Posterior vena cava (tissue), 2 donors: ENCODE data around the gene PPP1R2B. TPM values are rescaled to one million over a fixed set of nuclear protein-coding genes. Genes with fewer than 3 reads are reported as not detected.
"Not testable (repeated sequence)": the region's sequence is repeated elsewhere in the genome, so short reads cannot be mapped to it uniquely, and the experiment has no call there.

Experiments
- DNase-seq: peaks from one replicate; pipeline ENCODE4 v3.0.0-alpha.2; 2020; ENCODE audit warnings: low spot score
- intact Hi-C, 2 donors: fragments of 100-400 bp; cut with DNase I; formaldehyde crosslinking; loops; one replicate each; pipeline versions ENCODE4 v1.14.1 to v1.14.2; 2022 to 2023
- long read RNA-seq, 2 donors: library from polyadenylated mRNA; unstranded; transcript quantifications; one replicate each; pipeline ENCODE4 v2.0.0, GENCODE V29; 2020 to 2021
- total RNA-seq, 2 donors: library from RNA; stranded (reverse); fragmentation: NEBNext Ultra II Directional; extraction: Animal tissue kit (Norgen Biotek cat#: 25700); gene quantifications; one replicate each; pipeline ENCODE4 v1.2.1, GENCODE V29; 2021
- donor health status: DM: yes; HTN: yes; CAD: no.
- donor health status: DM: yes; HTN: yes; CAD: no.

PPP1R2B gene
- not detected for total RNA-seq
- long read RNA-seq, donor 1, result 0 reads
- long read RNA-seq, donor 2, result 0 reads

DNA sequence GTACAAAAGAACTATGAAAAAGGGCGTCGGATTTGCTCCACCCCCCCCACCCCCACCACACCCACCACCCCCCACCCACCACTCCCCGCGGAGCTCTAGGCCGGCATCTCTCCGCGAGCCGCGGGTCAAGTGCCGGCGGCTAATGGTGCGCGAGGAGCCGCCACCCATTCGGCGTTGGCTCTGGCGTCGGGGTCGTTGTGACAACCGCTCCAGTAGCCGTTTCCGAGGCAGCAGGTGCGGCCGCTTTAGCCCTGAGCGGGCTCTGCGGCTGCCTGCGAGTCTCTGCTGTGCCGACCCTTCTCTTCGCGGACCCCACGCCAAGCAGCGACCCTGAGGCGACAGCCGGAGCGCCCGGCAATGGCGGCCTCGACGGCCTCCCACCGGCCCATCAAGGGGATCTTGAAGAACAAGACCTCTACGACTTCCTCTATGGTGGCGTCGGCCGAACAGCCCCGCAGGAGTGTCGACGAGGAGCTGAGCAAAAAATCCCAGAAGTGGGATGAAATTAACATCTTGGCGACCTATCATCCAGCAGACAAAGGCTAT lies at the start of gene PPP1R2B:
Gene PPP1R2B, plus strand, starts transcription at position 90 of the 546 bp plus-strand sequence. Its CDS starts 268 bp downstream, at position 358.
- intact Hi-C loops, result no loop called here
- DNase-seq, result no peak

GRCh38 chr5:156800929-156801328 lies 49.2 kb upstream of the PPP1R2B start:
- intact Hi-C loops, result no loop called here
- DNase-seq, result no peak

GRCh38 chr5:156802501-156802900 lies 47.6 kb upstream of the PPP1R2B start:
- DNase-seq, result no peak
- intact Hi-C loops, result no loop called here

DNA sequence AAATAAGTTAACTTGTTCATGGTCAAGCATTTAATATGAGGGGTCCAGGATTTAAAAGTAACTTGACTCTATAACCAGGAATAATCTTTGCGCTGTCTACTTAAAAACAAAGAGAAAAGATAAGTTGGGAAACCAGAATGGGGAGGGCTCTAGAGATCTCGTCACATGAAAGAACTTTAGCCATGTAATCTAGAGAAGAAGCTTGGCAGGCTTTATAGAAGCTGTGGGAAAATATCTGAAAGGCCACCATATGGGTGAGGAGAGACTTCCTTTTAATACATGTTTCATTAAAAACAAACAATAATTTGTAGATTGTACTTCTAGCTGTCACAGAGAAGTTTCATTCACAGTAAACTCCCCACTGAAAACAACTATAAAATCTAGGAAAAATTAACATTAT lies 46.7 kb upstream of the PPP1R2B start:
- intact Hi-C loops, result no loop called here
- DNase-seq, result no peak

DNA sequence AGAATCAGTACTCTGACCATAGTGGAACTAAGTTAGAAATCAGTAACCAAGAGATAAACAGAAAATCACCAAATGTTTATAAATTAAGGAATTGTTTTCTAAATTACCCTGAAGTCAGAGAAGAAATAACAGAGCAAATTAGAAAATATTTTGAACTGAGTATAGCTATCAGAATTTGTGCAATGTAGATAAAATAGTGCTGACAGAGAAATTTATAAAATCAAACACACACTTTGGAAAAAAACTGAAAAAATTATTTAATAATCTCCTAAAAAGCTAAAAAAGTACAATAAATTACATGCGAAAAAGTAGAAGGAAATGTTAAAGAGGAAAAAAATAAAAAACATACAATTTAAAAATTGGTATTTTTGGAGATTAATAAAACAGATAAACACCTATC lies 37.1 kb upstream of the PPP1R2B start:
- no peak for DNase-seq
- intact Hi-C loops, result no loop called here

DNA sequence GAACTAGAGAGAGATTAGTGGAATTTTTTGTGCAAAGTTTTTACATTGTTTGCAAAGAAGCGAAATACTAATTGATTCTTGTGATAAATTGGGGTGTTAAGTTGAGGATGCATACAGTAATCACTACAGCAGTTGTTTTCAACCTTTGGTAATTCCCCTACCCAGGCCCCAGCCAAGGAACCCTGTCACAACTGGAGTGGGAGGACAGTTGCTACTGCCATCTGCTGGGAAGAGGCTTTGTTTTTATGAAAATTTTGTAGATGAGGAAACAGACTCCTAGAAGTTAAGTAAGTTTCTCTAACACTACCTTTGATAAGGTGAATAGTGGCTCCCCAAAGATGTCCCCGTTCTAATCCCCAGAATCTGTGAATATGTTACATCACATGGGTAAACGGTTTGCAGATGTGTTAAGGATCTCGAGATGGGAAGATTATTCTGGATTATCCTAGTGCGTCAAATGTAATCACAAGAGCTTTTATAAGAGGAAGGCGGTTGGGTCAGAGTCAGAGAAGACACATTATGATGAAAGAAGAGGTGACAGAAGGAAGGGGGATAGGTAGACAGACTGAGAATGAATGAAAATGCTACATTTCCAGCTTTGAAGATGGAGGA lies 34.0 kb upstream of the PPP1R2B start:
- DNase-seq, result no peak
- intact Hi-C loops, result no loop called here

GRCh38 chr5:156819537-156819936 lies 30.6 kb upstream of the PPP1R2B start:
- DNase-seq, result no peak
- intact Hi-C loops, result no loop called here

- intact Hi-C loops, result no loop called here
- no peak for DNase-seq
Measured at GRCh38 chr5:156819967-156820581, 30.0 kb upstream of the PPP1R2B start.

DNA sequence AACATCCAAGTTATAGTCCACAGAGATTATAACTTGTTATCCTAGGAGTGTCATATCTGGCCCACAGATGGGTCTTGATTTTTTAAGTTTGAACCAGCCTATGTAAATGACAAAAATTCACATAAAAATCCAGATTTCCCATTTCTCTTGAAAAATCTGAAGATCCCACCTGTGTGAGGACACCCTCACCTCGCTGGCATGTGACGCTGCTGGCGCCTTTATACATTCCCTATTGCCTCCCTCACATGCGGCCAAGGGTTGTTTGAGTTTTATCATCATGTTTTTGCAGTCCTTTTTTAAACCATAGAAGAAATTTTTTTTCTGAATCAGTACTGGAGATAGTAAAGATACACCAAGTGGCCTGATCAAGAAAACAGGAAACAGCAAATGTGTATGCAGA lies 25.9 kb upstream of the PPP1R2B start:
- no peak for DNase-seq
- intact Hi-C loops, result no loop called here

GRCh38 chr5:156824800-156825199 lies 25.3 kb upstream of the PPP1R2B start:
- intact Hi-C loops, result loop anchor here in 1 of 2 donors (5.0 kb wide), 1 partner anchor 877 kb away; no protein-coding TSS in a partner anchor
- DNase-seq, result no peak

- intact Hi-C loops, result loop anchor here in 1 of 2 donors (5.0 kb wide), 1 partner anchor 878 kb away; no protein-coding TSS in a partner anchor
- DNase-seq, result no peak
Measured at GRCh38 chr5:156825688-156826087, 24.4 kb upstream of the PPP1R2B start.

DNA sequence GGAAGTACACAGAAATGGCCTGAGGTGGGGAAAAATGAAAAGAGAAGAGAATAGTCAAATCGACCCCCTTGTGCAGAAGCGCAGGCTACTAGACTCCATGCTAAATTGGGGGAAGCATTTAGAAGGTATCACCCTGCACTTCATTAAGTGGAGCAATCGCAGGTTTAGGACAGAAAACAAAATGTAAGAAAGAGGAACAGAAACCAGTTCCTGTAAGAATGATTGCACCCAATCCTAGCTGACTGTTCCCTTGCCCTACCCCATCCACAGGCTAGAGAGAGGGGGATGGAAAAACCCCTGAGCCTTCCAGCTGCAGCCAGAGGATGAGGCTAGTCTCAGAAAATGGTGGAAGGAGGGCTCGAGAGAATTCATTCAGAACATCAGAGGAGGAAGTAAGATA lies 23.9 kb upstream of the PPP1R2B start:
- no peak for DNase-seq
- intact Hi-C loops, result loop anchor here in 1 of 2 donors (5.0 kb wide), 1 partner anchor 879 kb away; no protein-coding TSS in a partner anchor

DNA sequence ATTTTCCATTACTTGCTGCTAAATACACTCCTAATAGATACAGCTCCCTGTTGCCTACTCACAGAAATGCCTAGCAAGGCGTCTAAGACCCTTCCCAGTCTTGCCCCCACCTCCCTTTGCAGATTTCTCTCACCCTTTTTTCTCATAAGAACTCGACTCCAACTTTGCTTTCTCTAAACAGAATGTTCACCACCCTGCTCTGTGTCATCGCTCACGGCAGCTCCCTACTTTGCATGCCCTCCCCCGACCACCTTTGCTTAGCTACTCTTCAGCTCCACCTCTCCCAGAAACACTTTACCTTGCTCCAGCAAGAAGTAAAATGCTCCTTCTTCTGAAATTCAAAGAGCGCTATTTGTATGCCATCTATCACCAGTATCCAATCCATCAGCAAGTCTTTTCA lies 15.2 kb upstream of the PPP1R2B start:
- no peak for DNase-seq
- intact Hi-C loops, result no loop called here

DNA sequence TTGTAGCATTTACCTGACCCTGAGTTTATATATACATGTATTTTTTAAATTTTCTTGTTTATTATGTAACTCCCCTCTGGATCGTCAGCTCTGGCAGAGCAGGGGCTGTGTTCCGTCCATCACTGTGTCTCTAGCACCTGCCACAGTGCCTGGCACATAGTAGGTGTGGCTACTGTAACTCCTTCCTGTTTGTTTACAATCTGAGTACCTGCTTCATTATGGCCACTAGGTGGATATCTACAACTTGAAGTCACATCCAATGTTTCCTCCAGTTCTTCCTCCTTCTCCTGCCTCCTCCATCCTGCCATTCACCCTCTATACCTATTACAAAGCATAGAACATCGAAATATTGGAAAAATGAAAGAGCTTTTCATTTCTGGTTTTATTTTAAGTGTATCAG lies 14.2 kb upstream of the PPP1R2B start:
- intact Hi-C loops, result no loop called here

GRCh38 chr5:156836846-156837245 lies 13.2 kb upstream of the PPP1R2B start:
- intact Hi-C loops, result no loop called here
- no peak for DNase-seq

More for the DNA sequence above, 14.2 kb upstream of the PPP1R2B start:
- DNase-seq, result no peak

- intact Hi-C loops, result no loop called here
- no peak for DNase-seq
Measured at GRCh38 chr5:156838961-156839360, 11.1 kb upstream of the PPP1R2B start.

GRCh38 chr5:156841737-156842136 lies 8.4 kb upstream of the PPP1R2B start:
- intact Hi-C loops, result no loop called here
- no peak for DNase-seq

- intact Hi-C loops, result no loop called here
- no peak for DNase-seq
Measured at GRCh38 chr5:156846914-156847313, 3.2 kb upstream of the PPP1R2B start.

DNA sequence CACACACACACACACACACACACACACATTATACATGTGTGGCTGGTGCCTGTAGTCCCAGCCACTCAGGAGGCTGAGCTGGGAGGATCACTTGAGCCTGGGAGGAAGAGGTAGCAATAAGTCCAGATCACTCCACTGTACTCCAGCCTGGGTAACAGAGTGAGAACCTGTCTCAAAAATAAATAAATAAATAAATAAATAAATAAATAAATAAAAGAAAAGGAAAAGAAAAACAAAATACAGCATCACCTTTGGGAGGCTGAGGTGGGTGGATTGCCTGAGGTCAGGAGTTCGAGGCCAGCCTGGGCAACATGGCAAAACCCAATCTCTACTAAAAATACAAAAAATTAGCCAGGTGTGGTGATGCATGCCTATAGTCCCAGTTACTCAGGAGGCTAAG lies 1.6 kb upstream of the PPP1R2B start:
- intact Hi-C loops, DNase-seq: not testable (repeated sequence)

DNA sequence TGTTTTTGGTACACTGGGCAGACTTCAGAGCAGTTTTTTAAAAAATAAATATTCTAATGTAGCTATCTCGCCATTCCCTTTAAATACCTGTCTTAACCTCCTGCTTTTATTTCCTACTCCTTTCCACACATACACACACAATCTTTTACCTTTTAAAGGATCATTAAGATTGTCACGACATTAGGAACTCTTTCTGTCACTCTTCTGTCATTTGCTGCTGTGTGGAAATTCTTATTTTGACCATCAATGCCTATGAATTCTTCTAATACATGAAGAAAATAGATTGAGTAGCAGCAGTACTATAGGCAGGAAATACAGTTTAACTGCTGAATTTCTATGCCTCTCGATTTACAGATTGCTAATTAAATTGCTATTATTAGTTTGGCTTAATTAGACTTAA lies 1.8 kb downstream of the PPP1R2B start:
- intact Hi-C loops, result no loop called here

DNA sequence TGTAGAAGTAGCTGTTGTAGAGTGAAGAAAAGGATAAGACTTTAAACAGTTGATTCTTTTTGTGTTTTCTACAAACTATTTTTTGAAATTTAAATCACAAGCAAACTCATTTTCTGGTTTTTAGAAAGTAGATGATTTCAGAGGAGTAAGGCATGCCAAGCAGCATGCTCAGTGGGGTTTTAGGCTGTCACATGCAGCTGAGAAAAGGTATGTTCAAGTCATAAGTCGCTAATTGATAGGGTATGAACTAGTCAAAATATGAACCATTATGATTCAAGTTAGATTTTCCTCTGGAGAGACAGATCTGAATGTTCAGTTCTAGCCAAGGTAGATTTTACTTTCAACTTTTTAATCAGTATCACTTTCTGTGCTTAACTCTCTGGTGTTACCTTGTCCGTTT lies 3.0 kb downstream of the PPP1R2B start:
- DNase-seq, intact Hi-C loops: not testable (repeated sequence)

More for the DNA sequence above, 1.8 kb downstream of the PPP1R2B start:
- no peak for DNase-seq
